HG02938 (cell line): ENCODE data around the gene SLC25A15.
"Not testable (repeated sequence)": the region's sequence is repeated elsewhere in the genome, so short reads cannot be mapped to it uniquely, and the experiment has no call there.

ENCODE experiments used
- ATAC-seq: cut with Tn5 transposase; IDR thresholded peaks from one replicate; pipeline ENCODE4 v1.9.1; 2021; ENCODE audit warnings: mild to moderate bottlenecking, moderate library complexity; ENCODE audit not compliant: unreplicated experiment

SLC25A15 gene

GRCh38 chr13:40812724-40813445 is 23.5 kb downstream of the SLC25A15 start:
- no peak for ATAC-seq

- no peak for ATAC-seq
Measured at GRCh38 chr13:40813667-40814454, 24.4 kb downstream of the SLC25A15 start.

GRCh38 chr13:40814803-40815202 is 25.4 kb downstream of the SLC25A15 start:
- ATAC-seq: no peak

DNA sequence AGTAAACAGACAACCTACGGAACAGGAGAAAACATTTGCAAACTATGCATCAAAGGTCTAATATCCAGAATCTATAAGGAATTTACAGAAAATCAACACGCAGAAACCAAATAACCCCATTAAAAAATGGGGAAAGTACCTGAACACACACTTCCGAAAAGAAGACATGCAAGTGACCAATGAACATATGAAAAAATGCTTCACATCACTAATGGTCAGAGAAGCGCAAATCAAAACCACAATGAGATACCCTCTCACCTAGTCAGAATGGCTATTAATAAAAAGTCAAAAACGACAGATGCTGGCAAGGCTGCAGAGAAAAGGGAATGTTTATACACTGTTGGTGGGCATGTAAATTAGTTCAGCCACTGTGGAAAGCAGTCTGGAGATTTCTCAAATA is 29.5 kb downstream of the SLC25A15 start:
- no peak for ATAC-seq

DNA sequence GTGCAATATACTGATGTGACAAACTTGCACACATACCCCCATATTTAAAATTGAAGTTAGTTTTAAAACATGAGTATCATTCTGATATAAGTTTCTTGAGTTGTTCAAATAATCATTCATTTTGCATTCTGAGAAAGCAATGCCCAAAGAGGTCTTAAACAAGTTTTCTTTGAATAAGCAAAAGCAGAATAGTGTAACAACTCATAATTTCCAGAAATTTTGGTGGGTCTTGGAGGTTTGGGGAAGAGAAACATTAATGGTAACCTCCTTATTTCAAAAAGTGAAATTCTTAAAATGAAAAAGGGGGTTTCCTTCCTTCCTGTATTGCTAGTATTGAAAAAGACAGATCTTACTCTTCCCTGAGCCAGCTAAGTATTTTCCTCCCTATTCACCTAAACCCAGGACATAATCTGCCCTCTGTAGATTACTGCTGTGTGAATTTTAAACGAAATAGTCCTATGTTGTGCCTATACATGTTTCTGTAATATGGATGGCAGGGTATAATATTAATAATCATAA is 30.4 kb downstream of the SLC25A15 start:
- ATAC-seq: no peak

GRCh38 chr13:40839725-40840124 is 50.3 kb downstream of the SLC25A15 start:
- not testable (repeated sequence) for ATAC-seq

DNA sequence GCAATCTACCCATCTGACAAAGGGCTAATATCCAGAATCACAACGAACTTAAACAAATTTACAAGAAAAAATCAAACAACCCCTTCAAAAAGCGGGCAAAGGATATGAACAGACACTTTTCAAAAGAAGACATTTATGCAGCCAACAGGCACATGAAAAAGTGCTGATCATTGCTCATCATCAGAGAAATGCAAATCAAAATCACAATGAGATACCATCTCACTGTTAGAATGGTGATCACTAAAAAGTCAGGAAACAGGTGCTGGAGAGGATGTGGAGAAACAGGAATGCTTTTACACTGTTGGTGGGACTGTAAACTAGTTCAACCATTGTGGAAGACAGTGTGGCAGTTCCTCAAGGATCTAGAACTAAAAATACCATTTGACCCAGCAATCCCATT is 51.5 kb downstream of the SLC25A15 start:
- ATAC-seq: not testable (repeated sequence)
